Activated CD8-positive, alpha-beta T cell treated with anti-CD3 and anti-CD28 coated beads, Interleukin-2, amount 10 ng/mL, durations not matched to agents 7 days and 5 days (primary cell): Measurements from ENCODE around the gene PHKA2. TPM values are rescaled to one million over a fixed set of nuclear protein-coding genes. Genes with fewer than 3 reads are reported as not detected.
"Not testable (repeated sequence)": the region's sequence is repeated elsewhere in the genome, so short reads cannot be mapped to it uniquely, and the experiment has no call there.

Experiments used
- ATAC-seq: fragments of 150-1000 bp; cut with Tn5 transposase; one replicate; pipeline ENCODE4 v1.10.0; 2021; ENCODE audit warnings: moderate library complexity
- CTCF ChIA-PET: fragments of 350-600 bp; sonication (Branson Sonifier 250); formaldehyde crosslinking; loops from one replicate; lab custom pipeline; 2021; ENCODE audit warnings: antibody characterized with exemption; lab: Charles Lee
- POLR2A ChIA-PET: fragments of 350-600 bp; sonication (Branson Sonifier 250); formaldehyde crosslinking; loops from one replicate; lab custom pipeline; 2021; ENCODE audit warnings: antibody characterized with exemption; lab: Charles Lee
- DNase-seq: peaks from one replicate; pipeline ENCODE4 v3.0.0-alpha.2; 2020
- H3K27ac Mint-ChIP-seq: one replicate; pipeline ENCODE4 v1.8.0; 2021; ENCODE audit warnings: mild to moderate bottlenecking, mixed read lengths
- H3K27me3 Mint-ChIP-seq: one replicate; pipeline ENCODE4 v1.8.0; 2021; ENCODE audit warnings: low read depth, mixed read lengths
- H3K36me3 Mint-ChIP-seq: one replicate; pipeline ENCODE4 v1.8.0; 2021; ENCODE audit warnings: low read depth, mixed read lengths
- H3K4me1 Mint-ChIP-seq: one replicate; pipeline ENCODE4 v1.8.0; 2021; ENCODE audit warnings: low read depth, mixed read lengths
- H3K4me3 Mint-ChIP-seq: one replicate; pipeline ENCODE4 v1.8.0; 2021; ENCODE audit warnings: mild to moderate bottlenecking, mixed read lengths
- H3K9me3 Mint-ChIP-seq: one replicate; pipeline ENCODE4 v1.8.0; 2022; ENCODE audit warnings: mixed read lengths; ENCODE audit not compliant: insufficient read depth
- total RNA-seq, 2 experiments: library from RNA; stranded (reverse); gene quantifications; one replicate each; pipeline ENCODE4 v1.2.3, GENCODE V29; 2021

Gene PHKA2
- total RNA-seq, 2 experiments from 2014 or later: 21.7 to 23.6 TPM

DNA sequence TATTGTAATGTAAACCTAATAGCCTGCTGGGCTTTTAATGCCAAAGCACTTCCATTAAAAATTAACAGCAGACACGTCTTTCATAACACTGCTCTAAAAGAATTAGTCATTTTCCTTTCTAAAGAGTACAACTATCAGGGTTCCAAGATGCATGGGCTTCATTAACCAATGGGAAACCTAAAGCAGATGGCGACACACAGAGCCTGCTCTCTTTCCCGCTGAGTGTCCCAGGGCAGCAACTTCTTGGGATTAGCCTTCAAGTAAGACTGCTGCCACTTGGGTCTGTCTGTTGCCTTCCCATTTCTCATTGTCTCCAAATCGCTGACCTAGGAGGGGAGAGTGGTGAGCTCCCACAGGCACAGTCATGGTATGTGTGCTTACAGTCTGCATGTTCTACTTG is 14.0 kb upstream of the PHKA2 start:
- no peaks in the 10 kb centered on the region for H3K9me3 Mint-ChIP-seq
- no peaks in the 10 kb centered on the region for H3K4me1 Mint-ChIP-seq
- no peak overlapping the region for H3K27ac Mint-ChIP-seq
- no peak for ATAC-seq
- POLR2A ChIA-PET: interaction anchor here (0.6 kb wide), 1 partner anchor 281 kb away, joined by 3 read pairs; no protein-coding TSS in a partner anchor
- H3K36me3 Mint-ChIP-seq: no peaks in the 10 kb centered on the region
- CTCF ChIA-PET: no interaction called here
- DNase-seq: no peak
- peaks cover 2% of the 10 kb centered on the region for H3K27me3 Mint-ChIP-seq
- no peak overlapping the region for H3K4me3 Mint-ChIP-seq

DNA sequence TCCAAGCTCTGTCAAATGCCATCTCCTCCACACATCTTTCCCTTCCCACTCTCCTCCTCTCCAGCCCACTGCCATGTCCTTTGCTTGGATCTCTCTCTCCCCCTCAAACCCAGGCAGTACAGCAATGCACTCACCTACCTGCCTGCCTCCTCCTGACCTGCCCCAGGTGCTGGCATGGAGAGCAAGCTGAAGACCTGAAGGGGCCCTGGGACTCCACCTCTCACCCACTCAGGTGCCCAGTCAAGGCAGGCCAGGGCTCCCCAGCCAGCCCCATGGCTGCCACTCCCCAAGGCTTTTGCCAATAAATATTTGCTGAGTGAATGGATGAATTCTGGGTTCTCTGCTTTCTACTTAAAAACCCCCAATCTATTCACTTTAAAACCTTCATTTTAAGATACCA is 12.6 kb upstream of the PHKA2 start:
- H3K27ac Mint-ChIP-seq: no peak overlapping the region
- no peaks in the 10 kb centered on the region for H3K9me3 Mint-ChIP-seq
- H3K27me3 Mint-ChIP-seq: peaks cover 2% of the 10 kb centered on the region
- DNase-seq: no peak
- ChIA-PET CTCF (no interaction called here), POLR2A (no interaction called here)
- H3K4me3 Mint-ChIP-seq: no peak overlapping the region
- no peaks in the 10 kb centered on the region for H3K4me1 Mint-ChIP-seq
- no peaks in the 10 kb centered on the region for H3K36me3 Mint-ChIP-seq
- no peak for ATAC-seq

DNA sequence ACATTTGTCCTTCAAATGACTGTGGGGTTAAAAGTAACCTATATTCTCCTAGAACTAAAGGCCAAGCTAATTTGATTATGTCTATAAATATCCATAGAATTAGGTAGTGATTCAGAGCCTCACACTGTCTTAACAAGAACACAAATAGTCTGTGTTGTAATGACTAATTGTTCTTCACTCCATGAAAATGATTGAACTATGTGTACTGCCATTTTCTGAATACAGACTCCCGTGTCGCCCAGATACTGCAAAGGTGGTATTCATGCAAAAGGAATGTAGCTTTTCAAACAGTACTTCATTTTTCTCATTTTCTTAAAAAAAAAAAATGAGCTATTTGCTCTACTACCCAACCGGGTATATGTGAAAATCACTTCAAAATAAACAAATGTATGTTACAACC is 11.3 kb upstream of the PHKA2 start:
- peaks cover 2% of the 10 kb centered on the region for H3K27me3 Mint-ChIP-seq
- H3K27ac Mint-ChIP-seq: no peak overlapping the region
- H3K4me3 Mint-ChIP-seq: no peak overlapping the region
- POLR2A ChIA-PET: no interaction called here
- no peak for ATAC-seq
- DNase-seq: no peak
- H3K4me1 Mint-ChIP-seq: no peaks in the 10 kb centered on the region
- H3K36me3 Mint-ChIP-seq: no peaks in the 10 kb centered on the region
- no peaks in the 10 kb centered on the region for H3K9me3 Mint-ChIP-seq
- CTCF ChIA-PET: no interaction called here

DNA sequence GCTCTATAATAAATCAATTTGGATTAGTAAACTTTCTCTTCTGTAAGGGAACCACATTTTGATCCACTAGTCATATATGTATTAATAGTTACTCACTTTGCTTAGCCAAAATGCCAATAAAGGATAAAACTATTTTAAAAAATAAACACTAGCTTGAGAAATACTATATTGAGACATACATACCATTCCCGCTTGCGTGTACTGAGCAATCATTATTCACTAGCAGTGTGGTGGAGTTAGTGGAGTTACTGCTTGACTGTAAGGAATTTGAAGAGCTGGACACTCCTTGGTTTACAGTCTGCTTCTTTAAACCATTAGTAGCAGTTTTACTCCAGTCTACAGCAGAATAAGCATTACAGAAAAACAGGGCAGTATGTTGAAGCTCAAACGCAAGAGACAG is 10.8 kb upstream of the PHKA2 start:
- CTCF ChIA-PET: no interaction called here
- no peak for DNase-seq
- H3K36me3 Mint-ChIP-seq: no peaks in the 10 kb centered on the region
- H3K27me3 Mint-ChIP-seq: peaks cover 2% of the 10 kb centered on the region
- no peaks in the 10 kb centered on the region for H3K9me3 Mint-ChIP-seq
- ATAC-seq: no peak
- no peak overlapping the region for H3K4me3 Mint-ChIP-seq
- POLR2A ChIA-PET: no interaction called here
- no peak overlapping the region for H3K27ac Mint-ChIP-seq
- no peaks in the 10 kb centered on the region for H3K4me1 Mint-ChIP-seq

DNA sequence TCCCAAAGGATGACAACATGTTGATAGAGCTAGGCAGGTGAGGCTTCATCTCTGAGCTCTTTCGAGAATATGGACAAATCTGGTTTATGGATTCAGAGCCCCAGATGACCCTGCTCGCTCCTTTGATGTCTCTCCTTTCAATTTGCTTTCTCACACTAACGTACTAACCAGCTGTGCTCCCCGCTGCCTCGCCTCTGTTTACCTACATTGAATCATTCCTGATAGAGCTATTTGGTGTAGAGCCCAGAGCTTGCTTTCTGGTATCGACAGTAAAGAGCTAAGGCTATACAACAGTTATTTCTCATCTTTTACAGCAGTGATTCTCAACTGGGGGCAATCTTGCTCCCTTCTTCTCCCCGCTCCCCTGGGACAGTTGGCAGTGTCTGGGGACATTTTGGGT is 8.9 kb upstream of the PHKA2 start:
- ATAC-seq (no peak), DNase-seq (no peak)
- POLR2A ChIA-PET: no interaction called here
- Mint-ChIP-seq H3K4me1 (no peaks in the 10 kb centered on the region), H3K27me3 (peaks cover 2% of the 10 kb centered on the region), H3K9me3 (no peaks in the 10 kb centered on the region), H3K27ac (no peak overlapping the region), H3K4me3 (no peak overlapping the region), H3K36me3 (no peaks in the 10 kb centered on the region)
- CTCF ChIA-PET: no interaction called here

DNA sequence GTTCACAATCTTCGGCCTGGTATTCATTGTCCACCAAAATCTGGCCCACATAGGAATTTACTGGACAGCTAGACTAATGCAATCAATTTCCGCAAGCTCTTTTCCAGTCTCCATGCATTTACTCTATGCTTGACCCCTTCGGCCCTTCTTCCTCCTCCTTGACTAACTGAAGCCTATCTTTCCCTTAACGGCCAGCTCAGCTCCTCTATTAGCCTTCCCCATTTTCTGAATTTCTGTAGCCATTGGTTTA is 1.2 kb upstream of the PHKA2 start:
- ChIA-PET CTCF (interaction anchor here (1.0 to 1.3 kb wide), 2 partner anchors 32 to 348 kb away, joined by 3 to 5 read pairs; no protein-coding TSS in a partner anchor), POLR2A (no interaction called here)
- H3K36me3 Mint-ChIP-seq: no peaks in the 10 kb centered on the region
- H3K27me3 Mint-ChIP-seq: no peaks in the 10 kb centered on the region
- peaks cover 19% of the 10 kb centered on the region for H3K4me1 Mint-ChIP-seq
- ATAC-seq (no peak), DNase-seq (no peak)
- peak overlapping the region; percentile 91 for H3K27ac Mint-ChIP-seq
- H3K4me3 Mint-ChIP-seq: peak overlapping the region; percentile 85
- no peaks in the 10 kb centered on the region for H3K9me3 Mint-ChIP-seq

DNA sequence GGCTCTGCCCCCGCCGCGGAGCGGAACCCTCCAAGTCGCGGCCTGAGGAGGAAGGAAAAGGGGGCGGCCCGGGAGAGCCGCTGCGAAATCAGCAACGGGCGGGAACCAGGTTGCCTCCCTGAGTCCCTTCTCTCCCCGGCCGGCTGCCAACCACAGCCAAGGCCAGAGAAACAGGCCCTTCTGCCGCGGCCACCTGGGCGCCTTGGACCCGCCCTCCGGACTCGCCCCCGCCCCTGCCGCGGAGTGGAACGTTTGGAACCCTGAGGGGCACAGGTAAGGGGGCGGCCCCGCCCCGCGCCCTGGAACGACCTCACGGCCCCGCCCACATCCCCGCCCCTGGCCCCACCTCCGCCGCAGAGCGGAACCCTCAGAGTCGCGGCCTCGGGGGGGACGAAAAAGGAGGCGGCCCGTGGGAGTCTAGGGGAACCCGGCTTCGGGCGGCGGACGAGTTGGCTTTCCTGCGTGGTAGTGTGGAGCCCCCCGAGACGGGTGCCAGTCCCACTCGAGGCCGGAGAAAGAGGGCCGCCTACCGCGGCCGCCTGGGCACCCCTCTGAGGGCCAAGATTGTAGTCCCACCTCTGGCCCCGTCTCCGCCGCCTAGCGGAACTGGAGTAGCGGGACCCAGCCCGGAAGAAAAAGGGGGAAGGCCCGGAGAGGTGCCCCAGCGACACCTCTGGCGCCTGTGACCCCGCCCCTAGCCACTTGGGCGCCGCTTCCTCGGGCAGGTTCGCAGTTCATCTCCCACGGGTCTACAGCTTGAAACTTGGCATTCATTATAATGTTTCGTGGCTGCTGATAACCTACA is 669 bp upstream of the PHKA2 start:
- no peaks in the 10 kb centered on the region for H3K27me3 Mint-ChIP-seq
- POLR2A ChIA-PET: no interaction called here
- CTCF ChIA-PET: interaction anchor here (1.0 to 1.3 kb wide), 2 partner anchors 33 to 348 kb away, joined by 3 to 5 read pairs; no protein-coding TSS in a partner anchor
- H3K4me1 Mint-ChIP-seq: peaks cover 19% of the 10 kb centered on the region
- ATAC-seq (peak; percentile 90), DNase-seq (peak; percentile 86)
- H3K4me3 Mint-ChIP-seq: peak overlapping the region; percentile 85
- H3K27ac Mint-ChIP-seq: peak overlapping the region; percentile 91
- H3K36me3 Mint-ChIP-seq: no peaks in the 10 kb centered on the region
- no peaks in the 10 kb centered on the region for H3K9me3 Mint-ChIP-seq

DNA sequence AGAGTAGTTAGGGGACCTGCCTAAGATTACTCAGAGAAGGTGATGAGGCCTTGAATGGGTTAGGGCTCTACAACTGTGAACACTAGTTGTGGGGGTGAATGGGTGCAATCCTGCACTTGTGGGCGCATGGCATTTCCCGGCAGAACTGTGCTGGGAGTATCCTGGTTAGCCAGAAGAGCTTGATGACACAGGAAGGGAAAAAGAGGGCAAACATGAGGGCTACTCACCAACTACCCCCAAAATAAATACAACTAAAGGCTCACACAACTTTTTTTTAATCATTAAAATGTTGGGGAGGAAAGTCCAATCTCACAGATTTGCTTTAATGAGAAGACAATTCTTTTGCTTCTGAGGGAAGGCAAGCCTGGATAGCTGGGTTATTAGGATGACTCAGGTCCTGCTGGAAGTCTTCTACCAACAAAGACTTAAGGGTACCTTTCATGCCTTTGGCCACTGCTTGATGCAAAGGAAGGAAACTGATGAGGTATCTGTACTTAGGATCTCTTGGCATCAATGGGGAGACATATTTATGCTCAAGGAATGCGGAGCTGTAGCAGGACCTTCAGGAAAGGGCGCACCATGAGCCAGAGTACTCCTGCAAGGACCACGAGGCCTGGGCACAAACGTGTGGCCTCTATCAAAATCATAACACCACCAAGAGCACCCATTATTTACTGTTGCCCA is 2.6 kb downstream of the PHKA2 start:
- DNase-seq (no peak), ATAC-seq (no peak)
- CTCF ChIA-PET: no interaction called here
- no peak overlapping the region for H3K4me3 Mint-ChIP-seq
- H3K27ac Mint-ChIP-seq: no peak overlapping the region
- H3K9me3 Mint-ChIP-seq: no peaks in the 10 kb centered on the region
- no peaks in the 10 kb centered on the region for H3K36me3 Mint-ChIP-seq
- POLR2A ChIA-PET: interaction anchor here (0.5 kb wide), 1 partner anchor 1150 kb away, joined by 3 read pairs; no protein-coding TSS in a partner anchor
- no peaks in the 10 kb centered on the region for H3K27me3 Mint-ChIP-seq
- H3K4me1 Mint-ChIP-seq: peaks cover 19% of the 10 kb centered on the region

DNA sequence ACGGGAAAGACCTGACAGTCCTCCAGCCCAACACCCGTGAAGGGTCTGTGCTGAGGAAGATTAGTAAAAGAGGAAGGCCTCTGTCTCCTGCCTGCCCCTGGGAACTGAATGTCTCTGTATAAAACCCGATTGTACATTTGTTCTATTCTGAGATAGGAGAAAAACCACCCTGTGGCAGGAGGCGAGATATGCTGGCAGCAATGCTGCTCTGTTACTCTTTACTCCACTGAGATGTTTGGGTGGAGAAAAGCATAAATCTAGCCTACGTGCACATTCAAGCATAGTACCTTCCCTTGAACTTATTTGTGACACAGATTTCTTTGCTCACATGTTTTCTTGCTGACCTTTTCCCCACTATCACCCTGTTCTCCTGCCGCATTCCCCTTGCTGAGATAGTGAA is 3.7 kb downstream of the PHKA2 start:
- POLR2A ChIA-PET, H3K36me3 Mint-ChIP-seq, CTCF ChIA-PET, H3K9me3 Mint-ChIP-seq, ATAC-seq, H3K4me3 Mint-ChIP-seq, DNase-seq, H3K27me3 Mint-ChIP-seq, H3K27ac Mint-ChIP-seq: not testable (repeated sequence)
- H3K4me1 Mint-ChIP-seq: peaks cover 12% of the 10 kb centered on the region

DNA sequence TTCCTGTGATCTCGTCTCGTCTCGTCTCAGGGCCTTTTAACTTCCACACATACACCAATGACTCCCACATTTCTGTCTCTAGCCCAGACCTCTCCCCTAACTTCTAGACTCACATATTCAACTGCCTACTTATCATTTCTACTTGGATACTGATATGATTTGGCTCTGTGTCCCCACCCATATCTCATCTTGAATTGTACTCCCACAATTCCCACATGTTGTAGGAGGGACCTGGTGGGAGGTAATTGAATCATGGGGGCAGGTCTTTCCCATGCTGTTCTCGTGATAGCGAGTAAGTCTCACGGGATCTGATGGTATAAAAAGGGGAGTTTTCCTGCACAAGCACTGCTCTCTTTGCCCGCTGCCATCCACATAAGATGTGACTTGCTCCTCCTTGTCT is 8.9 kb downstream of the PHKA2 start:
- ATAC-seq (no peak), DNase-seq (no peak)
- no peaks in the 10 kb centered on the region for H3K9me3 Mint-ChIP-seq
- H3K27ac Mint-ChIP-seq: no peak overlapping the region
- H3K36me3 Mint-ChIP-seq: no peaks in the 10 kb centered on the region
- CTCF ChIA-PET: no interaction called here
- no peaks in the 10 kb centered on the region for H3K27me3 Mint-ChIP-seq
- H3K4me3 Mint-ChIP-seq: no peak overlapping the region
- H3K4me1 Mint-ChIP-seq: no peaks in the 10 kb centered on the region
- POLR2A ChIA-PET: no interaction called here

DNA sequence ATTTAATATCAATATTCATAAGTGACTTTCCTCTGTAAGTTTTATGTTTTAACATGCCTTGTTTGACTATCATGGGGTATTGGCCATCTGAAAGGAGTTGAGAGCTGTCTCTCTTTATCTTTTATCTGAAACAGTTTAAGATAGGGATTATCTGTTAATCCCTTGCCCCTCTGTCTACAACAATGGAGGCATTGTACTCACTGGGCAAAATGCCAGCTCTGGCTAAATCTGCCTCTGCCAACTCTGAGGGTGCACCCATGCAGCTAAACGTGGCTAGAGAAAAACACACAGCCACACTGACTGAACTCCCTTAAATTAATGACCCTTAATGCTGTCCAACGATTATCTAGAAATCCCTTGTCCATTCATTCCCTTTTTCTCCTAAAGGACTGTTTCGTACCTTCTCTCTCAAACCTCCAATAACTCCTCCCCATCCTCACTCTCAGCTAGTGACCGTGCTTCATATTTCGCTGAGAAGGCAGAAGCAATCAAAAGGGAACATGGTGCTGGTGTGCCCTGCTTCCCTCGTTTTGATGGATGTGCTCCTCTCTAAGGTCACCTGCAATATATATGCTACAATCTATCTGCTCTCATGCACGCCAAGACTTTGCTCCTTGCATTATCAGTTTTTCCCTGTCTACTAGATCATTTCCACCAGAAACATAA is 10.3 kb downstream of the PHKA2 start:
- ATAC-seq: no peak
- Mint-ChIP-seq H3K4me3 (no peak overlapping the region), H3K27ac (no peak overlapping the region), H3K27me3 (no peaks in the 10 kb centered on the region), H3K9me3 (no peaks in the 10 kb centered on the region), H3K36me3 (no peaks in the 10 kb centered on the region), H3K4me1 (no peaks in the 10 kb centered on the region)
- DNase-seq: no peak
- CTCF ChIA-PET: no interaction called here
- POLR2A ChIA-PET: no interaction called here

DNA sequence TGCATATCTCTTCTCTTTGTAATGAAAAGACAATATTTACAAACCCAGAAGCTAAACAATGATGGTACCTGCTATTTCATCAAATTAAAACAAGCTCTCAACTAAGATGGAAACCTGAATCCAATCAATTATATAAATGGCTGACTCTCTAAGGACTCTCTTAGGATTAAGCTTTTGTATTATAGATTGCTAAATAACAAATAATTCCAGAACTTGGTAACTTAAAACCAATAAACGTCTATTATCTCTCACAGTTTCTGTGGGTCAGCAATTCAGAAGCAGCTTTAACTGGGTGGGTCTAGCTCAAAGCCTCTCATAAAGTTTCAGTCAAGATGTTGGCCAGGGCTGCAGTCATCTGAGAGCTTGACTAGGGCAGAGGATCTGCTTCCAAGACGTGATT is 12.4 kb downstream of the PHKA2 start:
- no peak overlapping the region for H3K27ac Mint-ChIP-seq
- POLR2A ChIA-PET: no interaction called here
- no peaks in the 10 kb centered on the region for H3K27me3 Mint-ChIP-seq
- H3K36me3 Mint-ChIP-seq: no peaks in the 10 kb centered on the region
- H3K9me3 Mint-ChIP-seq: no peaks in the 10 kb centered on the region
- DNase-seq (no peak), ATAC-seq (no peak)
- no peaks in the 10 kb centered on the region for H3K4me1 Mint-ChIP-seq
- no peak overlapping the region for H3K4me3 Mint-ChIP-seq
- CTCF ChIA-PET: no interaction called here
